HL-60 (cell line): Measurements from ENCODE around the gene HNRNPH2.

Experiments
- DNase-seq, 2 experiments: peaks; one replicate each; pipeline ENCODE4 v3.0.0-alpha.2; 2010 to 2020; ENCODE audit warnings: low read depth in 1 of 2, low spot score in 1 of 2
- H3K27ac ChIP-seq: fragments of 250-450 bp; sonication (Bioruptor Pico); replicated peaks from 2 replicates; pipeline ENCODE4 v1.5.1; 2020; ENCODE audit warnings: mild to moderate bottlenecking, moderate library complexity
- H3K27me3 ChIP-seq: fragments of 250-450 bp; sonication (Bioruptor Pico); 2 replicates; pipeline ENCODE4 v1.5.1; 2021; ENCODE audit warnings: mild to moderate bottlenecking, moderate library complexity; ENCODE audit not compliant: insufficient read depth, poor library complexity, severe bottlenecking
- H3K4me3 ChIP-seq: replicated peaks from 2 replicates; pipeline ENCODE4 v1.5.1; 2011; ENCODE audit warnings: mild to moderate bottlenecking, control low read depth, low read length; ENCODE audit not compliant: insufficient read depth
- GABPA ChIP-seq: IDR thresholded peaks from 2 replicates; pipeline ENCODE4 v1.6.1; 2012; ENCODE audit warnings: low read depth
- POLR2AphosphoS5 ChIP-seq: IDR thresholded peaks from 2 replicates; pipeline ENCODE4 v1.6.1; 2012; ENCODE audit warnings: low read depth
- SPI1 ChIP-seq: IDR thresholded peaks from 2 replicates; pipeline ENCODE4 v1.6.1; 2012; ENCODE audit warnings: low read depth, mild to moderate bottlenecking, borderline replicate concordance
- long read RNA-seq: library from polyadenylated mRNA; unstranded; transcript quantifications from one replicate; pipeline ENCODE4 v2.0.0, GENCODE V29; 2020
- TF ChIP-seq, protein P1 (sequence below): IDR thresholded peaks from one replicate; pipeline ENCODE4 v1.5.1; 2011; ENCODE audit warnings: low read length, control low read depth, inconsistent platforms; ENCODE audit not compliant: insufficient read depth
- TF ChIP-seq, protein P2 (sequence below): IDR thresholded peaks from 2 replicates; pipeline ENCODE4 v1.6.1; 2012; ENCODE audit warnings: low read depth; ENCODE audit not compliant: insufficient replicate concordance

Gene HNRNPH2, protein sequence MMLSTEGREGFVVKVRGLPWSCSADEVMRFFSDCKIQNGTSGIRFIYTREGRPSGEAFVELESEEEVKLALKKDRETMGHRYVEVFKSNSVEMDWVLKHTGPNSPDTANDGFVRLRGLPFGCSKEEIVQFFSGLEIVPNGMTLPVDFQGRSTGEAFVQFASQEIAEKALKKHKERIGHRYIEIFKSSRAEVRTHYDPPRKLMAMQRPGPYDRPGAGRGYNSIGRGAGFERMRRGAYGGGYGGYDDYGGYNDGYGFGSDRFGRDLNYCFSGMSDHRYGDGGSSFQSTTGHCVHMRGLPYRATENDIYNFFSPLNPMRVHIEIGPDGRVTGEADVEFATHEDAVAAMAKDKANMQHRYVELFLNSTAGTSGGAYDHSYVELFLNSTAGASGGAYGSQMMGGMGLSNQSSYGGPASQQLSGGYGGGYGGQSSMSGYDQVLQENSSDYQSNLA
- long read RNA-seq, transcript HNRNPH2-201 (2 exons, 2,223 nt), result major isoform, 585 of 594 reads
- long read RNA-seq, partial matches to known transcripts, result 9 of 594 reads
- long read RNA-seq, other reads (novel, unspliced or antisense), result 0 of 594 reads

GRCh38 chrX:101407748-101408531 is at the start of gene HNRNPH2, which contains the start of gene GLA:
HNRNPH2 (plus strand) TSS chrX:101408222; CDS start chrX:101411989, 3,767 bp downstream.
GLA (minus strand) TSS chrX:101407925; CDS start chrX:101407903, 22 bp downstream.
- Histone ChIP-seq H3K4me3 (peak within 1 kb of the TSS; percentile 71), H3K27me3 (no peaks in the 10 kb centered on the region), H3K27ac (peak within 1 kb of the TSS; percentile 96)
- DNase-seq, result peak; percentile 93 to 95
- TF ChIP-seq, protein P1, sequence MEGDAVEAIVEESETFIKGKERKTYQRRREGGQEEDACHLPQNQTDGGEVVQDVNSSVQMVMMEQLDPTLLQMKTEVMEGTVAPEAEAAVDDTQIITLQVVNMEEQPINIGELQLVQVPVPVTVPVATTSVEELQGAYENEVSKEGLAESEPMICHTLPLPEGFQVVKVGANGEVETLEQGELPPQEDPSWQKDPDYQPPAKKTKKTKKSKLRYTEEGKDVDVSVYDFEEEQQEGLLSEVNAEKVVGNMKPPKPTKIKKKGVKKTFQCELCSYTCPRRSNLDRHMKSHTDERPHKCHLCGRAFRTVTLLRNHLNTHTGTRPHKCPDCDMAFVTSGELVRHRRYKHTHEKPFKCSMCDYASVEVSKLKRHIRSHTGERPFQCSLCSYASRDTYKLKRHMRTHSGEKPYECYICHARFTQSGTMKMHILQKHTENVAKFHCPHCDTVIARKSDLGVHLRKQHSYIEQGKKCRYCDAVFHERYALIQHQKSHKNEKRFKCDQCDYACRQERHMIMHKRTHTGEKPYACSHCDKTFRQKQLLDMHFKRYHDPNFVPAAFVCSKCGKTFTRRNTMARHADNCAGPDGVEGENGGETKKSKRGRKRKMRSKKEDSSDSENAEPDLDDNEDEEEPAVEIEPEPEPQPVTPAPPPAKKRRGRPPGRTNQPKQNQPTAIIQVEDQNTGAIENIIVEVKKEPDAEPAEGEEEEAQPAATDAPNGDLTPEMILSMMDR, result no peak
- TF ChIP-seq SPI1, result peak; percentile 68; the same call in 1 of the 2 replicates
- peak; percentile 70 for TF ChIP-seq POLR2AphosphoS5

DNA sequence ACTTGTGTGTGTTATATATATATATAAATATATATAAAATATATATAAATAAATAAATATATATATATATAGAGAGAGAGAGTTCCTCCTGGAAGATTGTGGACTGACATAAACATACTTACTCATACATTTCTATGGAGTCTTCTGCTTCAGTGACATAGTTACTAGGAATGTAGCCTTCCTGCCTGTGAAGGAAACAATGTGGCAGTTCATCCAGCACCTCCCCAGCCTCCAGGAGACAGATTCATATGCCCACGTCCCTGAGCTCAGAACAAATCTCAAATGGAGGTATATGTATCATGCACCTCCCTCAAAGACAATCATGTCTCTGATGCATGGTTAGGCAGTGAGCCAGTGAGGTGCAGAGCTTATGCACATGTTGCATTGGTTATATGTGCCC is 48.1 kb upstream of the HNRNPH2 start:
- TF ChIP-seq GABPA (no peak), POLR2AphosphoS5 (no peak), SPI1 (no peak)
- TF ChIP-seq, protein P1, result no peak
- TF ChIP-seq, protein P2, sequence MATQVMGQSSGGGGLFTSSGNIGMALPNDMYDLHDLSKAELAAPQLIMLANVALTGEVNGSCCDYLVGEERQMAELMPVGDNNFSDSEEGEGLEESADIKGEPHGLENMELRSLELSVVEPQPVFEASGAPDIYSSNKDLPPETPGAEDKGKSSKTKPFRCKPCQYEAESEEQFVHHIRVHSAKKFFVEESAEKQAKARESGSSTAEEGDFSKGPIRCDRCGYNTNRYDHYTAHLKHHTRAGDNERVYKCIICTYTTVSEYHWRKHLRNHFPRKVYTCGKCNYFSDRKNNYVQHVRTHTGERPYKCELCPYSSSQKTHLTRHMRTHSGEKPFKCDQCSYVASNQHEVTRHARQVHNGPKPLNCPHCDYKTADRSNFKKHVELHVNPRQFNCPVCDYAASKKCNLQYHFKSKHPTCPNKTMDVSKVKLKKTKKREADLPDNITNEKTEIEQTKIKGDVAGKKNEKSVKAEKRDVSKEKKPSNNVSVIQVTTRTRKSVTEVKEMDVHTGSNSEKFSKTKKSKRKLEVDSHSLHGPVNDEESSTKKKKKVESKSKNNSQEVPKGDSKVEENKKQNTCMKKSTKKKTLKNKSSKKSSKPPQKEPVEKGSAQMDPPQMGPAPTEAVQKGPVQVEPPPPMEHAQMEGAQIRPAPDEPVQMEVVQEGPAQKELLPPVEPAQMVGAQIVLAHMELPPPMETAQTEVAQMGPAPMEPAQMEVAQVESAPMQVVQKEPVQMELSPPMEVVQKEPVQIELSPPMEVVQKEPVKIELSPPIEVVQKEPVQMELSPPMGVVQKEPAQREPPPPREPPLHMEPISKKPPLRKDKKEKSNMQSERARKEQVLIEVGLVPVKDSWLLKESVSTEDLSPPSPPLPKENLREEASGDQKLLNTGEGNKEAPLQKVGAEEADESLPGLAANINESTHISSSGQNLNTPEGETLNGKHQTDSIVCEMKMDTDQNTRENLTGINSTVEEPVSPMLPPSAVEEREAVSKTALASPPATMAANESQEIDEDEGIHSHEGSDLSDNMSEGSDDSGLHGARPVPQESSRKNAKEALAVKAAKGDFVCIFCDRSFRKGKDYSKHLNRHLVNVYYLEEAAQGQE, result no peak
- Histone ChIP-seq H3K4me3 (no peak overlapping the region), H3K27ac (no peak overlapping the region), H3K27me3 (no peaks in the 10 kb centered on the region)
- no peak for DNase-seq

DNA sequence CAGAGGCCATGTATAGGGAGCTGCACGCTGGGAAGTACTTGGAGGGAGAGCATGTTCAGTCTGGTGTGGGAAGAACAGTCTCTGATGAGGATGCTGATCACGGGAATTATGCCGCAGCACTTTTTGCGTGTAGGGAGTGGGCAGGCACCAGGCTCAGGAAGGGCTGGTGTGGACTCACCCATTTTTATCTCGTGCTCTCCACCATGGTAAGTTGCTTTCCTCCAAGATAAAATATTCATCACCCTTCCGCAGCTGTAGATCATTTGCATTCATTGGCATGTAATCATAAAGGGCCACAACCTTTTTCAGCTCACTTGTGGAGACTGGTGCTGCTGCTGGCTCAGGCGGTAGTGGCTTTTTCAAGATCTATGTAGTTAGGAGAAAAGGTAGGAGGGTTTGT is 47.6 kb upstream of the HNRNPH2 start:
- Histone ChIP-seq H3K27me3 (no peaks in the 10 kb centered on the region), H3K4me3 (no peak overlapping the region), H3K27ac (no peak overlapping the region)
- TF ChIP-seq, protein P2, result no peak
- TF ChIP-seq, protein P1, result no peak
- TF ChIP-seq GABPA, result no peak
- TF ChIP-seq POLR2AphosphoS5, result no peak
- TF ChIP-seq SPI1, result no peak
- DNase-seq, result no peak
